Esophagus muscularis mucosa (tissue), 4 donors: ENCODE data around the gene GATD1. TPM values are rescaled to one million over a fixed set of nuclear protein-coding genes. Genes with fewer than 3 reads are reported as not detected.
"Not testable (repeated sequence)": the region's sequence is repeated elsewhere in the genome, so short reads cannot be mapped to it uniquely, and the experiment has no call there.

ENCODE experiments used
- DNase-seq: peaks from one replicate; pipeline ENCODE4 v3.0.0-alpha.2; 2017; ENCODE audit errors: extremely low spot score
- H3K27ac ChIP-seq, 4 donors: fragments of 200-600 bp; sonication (generic); replicated peaks in 1 of 4; 1 replicate in 3 of 4; 2 replicates in 1 of 4; pipeline ENCODE4 v1.5.1; 2016 to 2019; ENCODE audit warnings: mild to moderate bottlenecking in 1 of 4
- H3K27me3 ChIP-seq, 4 donors: fragments of 200-600 bp; sonication (generic); one replicate each; pipeline versions ENCODE4 v1.5.1 to v1.6.0; 2016 to 2019
- H3K36me3 ChIP-seq, 4 donors: fragments of 200-600 bp; sonication (generic); one replicate each; pipeline ENCODE4 v1.5.1; 2016 to 2019
- H3K4me1 ChIP-seq, 4 donors: fragments of 200-600 bp; sonication (generic); one replicate each; pipeline ENCODE4 v1.5.1; 2016 to 2019
- H3K4me3 ChIP-seq, 4 donors: fragments of 200-600 bp; sonication (generic); 1 replicate in 2 of 4; 2 replicates in 2 of 4; pipeline ENCODE4 v1.5.1; 2016 to 2019; ENCODE audit warnings: mild to moderate bottlenecking in 4 of 4, moderate library complexity in 1 of 4
- H3K9me3 ChIP-seq, 4 donors: fragments of 200-600 bp; sonication (generic); 1 replicate in 3 of 4; 2 replicates in 1 of 4; pipeline ENCODE4 v1.5.1; 2016 to 2019
- CTCF ChIP-seq, 3 experiments: fragments of 200-600 bp in 2 of 3; fragments of 450-650 bp in 1 of 3; sonication (generic) in 2 of 3; IDR thresholded peaks; one replicate each; pipeline ENCODE4 v1.5.1; 2017 to 2019; ENCODE audit warnings: antibody characterized with exemption in 3 of 3, mild to moderate bottlenecking in 2 of 3, moderate library complexity in 1 of 3
- EP300 ChIP-seq: sonication (generic); formaldehyde crosslinking; IDR thresholded peaks from one replicate; pipeline ENCODE4 v1.6.1; 2017; ENCODE audit warnings: antibody characterized with exemption
- POLR2A ChIP-seq: fragments of 450-650 bp; IDR thresholded peaks from one replicate; pipeline ENCODE4 v1.6.1; 2017; ENCODE audit warnings: antibody characterized with exemption, moderate library complexity, mild to moderate bottlenecking, low read depth
- POLR2AphosphoS5 ChIP-seq, 2 donors: sonication (generic); formaldehyde crosslinking; IDR thresholded peaks; one replicate each; pipeline ENCODE4 v1.6.1; 2017; ENCODE audit warnings: antibody characterized with exemption in 2 of 2
- WGBS: methylation state at CpG from one replicate; pipeline ENCODE4 v1.1.5; 2018; 5-methylcytosine and 5-hydroxymethylcytosine counted together
- intact Hi-C: fragments of 100-400 bp; cut with DNase I; formaldehyde crosslinking; loops from one replicate; pipeline ENCODE4 v1.15.1; 2023
- total RNA-seq, 4 donors: library from RNA; depleted of rRNA; stranded (reverse); fragments of >200 nt; gene quantifications; one replicate each; pipeline versions ENCODE4 v1.1.0 to v1.2.1, GENCODE V29; 2016

GATD1 gene
- total RNA-seq, 4 donors from 2014 or later, result 24.0 to 37.7 (median 28.9) TPM

DNA sequence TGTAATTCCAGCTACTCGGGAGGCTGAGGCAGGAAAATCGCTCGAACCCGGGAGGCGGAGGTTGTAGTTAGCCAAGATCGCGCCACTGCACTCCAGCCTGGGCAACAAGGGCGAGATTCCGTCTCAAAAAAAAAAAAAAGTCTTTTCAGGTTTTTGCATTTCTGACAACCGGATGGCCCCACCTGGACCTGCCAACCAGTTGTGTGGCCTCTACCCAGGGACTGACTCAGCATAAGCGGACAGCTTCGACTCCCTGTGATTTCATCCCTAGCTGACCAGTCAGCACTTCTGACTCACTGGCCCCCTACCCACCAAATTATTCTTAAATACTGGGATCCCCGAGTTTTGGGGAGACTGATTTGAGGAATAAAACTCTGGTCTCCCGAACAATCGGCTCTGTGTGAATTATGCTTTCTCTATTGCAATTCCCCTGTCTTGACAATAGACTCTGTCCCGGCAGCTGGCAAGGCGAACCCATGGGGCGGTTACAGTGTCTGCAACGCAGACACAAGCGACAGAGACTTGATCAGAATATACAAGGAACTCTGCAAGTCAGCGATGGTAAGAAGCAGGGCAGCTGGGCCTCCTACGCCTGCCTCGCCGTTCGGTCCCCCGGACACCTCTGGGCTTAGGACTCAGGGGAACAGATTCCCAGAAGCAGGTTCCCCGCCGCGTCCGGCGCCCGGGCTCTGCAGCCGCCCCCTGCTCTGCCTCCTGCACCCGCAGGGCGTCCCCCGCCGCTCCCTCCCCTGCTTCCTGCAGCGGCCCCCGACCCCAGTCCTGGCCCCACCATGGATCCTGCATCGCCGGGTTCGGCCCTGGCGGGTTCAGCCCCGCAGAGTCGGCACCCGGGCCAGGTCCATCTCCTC lies 30.8 kb downstream of the GATD1 start:
- H3K27me3 ChIP-seq, result no peaks in the 10 kb centered on the region
- no peak for DNase-seq
- intact Hi-C loops, result no loop called here
- H3K4me3 ChIP-seq, result peak overlapping the region; percentile 84 to 100 (median 94)
- TF ChIP-seq EP300, result no peak
- H3K4me1 ChIP-seq, result peaks cover 22 to 42% (median 36%) of the 10 kb centered on the region in 4 donors
- H3K27ac ChIP-seq, result peak overlapping the region; percentile 83 to 95 (median 92)
- H3K36me3 ChIP-seq, result no peaks in the 10 kb centered on the region
- H3K9me3 ChIP-seq, result no peaks in the 10 kb centered on the region
- 61% methylated on average over 18 of the region's 46 CpGs for WGBS

DNA sequence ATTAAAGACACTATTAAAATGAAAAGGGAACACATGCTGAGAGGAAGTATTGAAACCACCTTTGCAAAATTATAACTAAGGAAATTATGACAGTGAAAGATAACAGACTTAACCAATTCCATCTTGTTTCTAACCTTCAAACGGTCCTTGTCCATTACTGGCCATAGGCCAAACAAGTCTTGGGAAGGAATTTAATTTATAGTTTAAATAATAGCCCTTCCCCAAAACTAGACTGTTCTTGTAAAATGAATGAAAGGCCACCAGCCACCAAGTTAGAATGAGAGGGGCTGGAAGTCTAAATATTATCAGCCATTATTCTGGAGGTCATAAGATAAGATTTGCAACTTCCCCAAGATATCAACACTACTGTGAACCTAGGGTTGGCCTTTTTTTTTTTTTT lies 31.9 kb downstream of the GATD1 start:
- no peaks in the 10 kb centered on the region for H3K36me3 ChIP-seq
- H3K27me3 ChIP-seq, result peaks cover 0 to 4% (median 0%) of the 10 kb centered on the region in 4 donors
- peaks cover 22 to 38% (median 36%) of the 10 kb centered on the region in 4 donors for H3K4me1 ChIP-seq
- H3K4me3 ChIP-seq, result no peak overlapping the region
- no peaks in the 10 kb centered on the region for H3K9me3 ChIP-seq
- 38% methylated on average over 1 of the region's 1 CpG for WGBS
- DNase-seq, result no peak
- intact Hi-C loops, result no loop called here
- no peak overlapping the region for H3K27ac ChIP-seq
- no peak for TF ChIP-seq EP300
- no peak for TF ChIP-seq POLR2A
- no peak for TF ChIP-seq POLR2AphosphoS5 (IDR thresholded peaks at IDR 0.05)

GRCh38 chr11:742571-743201 lies 34.6 kb downstream of the GATD1 start:
- TF ChIP-seq POLR2AphosphoS5 (IDR thresholded peaks at IDR 0.05), result no peak
- no peak for TF ChIP-seq POLR2A
- no peak for TF ChIP-seq CTCF (IDR thresholded peaks at IDR 0.05)
- no peak for TF ChIP-seq EP300
- H3K27ac ChIP-seq, result no peak overlapping the region
- peaks cover 11 to 14% (median 12%) of the 10 kb centered on the region in 4 donors for H3K4me1 ChIP-seq
- 91% methylated on average over 3 of the region's 4 CpGs for WGBS
- peaks cover 0 to 8% (median 0%) of the 10 kb centered on the region in 4 donors for H3K27me3 ChIP-seq
- no peaks in the 10 kb centered on the region for H3K9me3 ChIP-seq
- no peaks in the 10 kb centered on the region for H3K36me3 ChIP-seq
- intact Hi-C loops, result no loop called here
- DNase-seq, result no peak
- no peak overlapping the region for H3K4me3 ChIP-seq

GRCh38 chr11:742156-742546 lies 35.1 kb downstream of the GATD1 start:
- intact Hi-C loops, result no loop called here
- TF ChIP-seq POLR2AphosphoS5 (IDR thresholded peaks at IDR 0.05), result no peak
- no peak for TF ChIP-seq POLR2A
- no peak for TF ChIP-seq EP300
- H3K4me3 ChIP-seq, result no peak overlapping the region
- H3K9me3 ChIP-seq, result no peaks in the 10 kb centered on the region
- whole genome bisulfite sequencing, result 97% methylated on average over 3 of the region's 3 CpGs
- DNase-seq, result no peak
- H3K4me1 ChIP-seq, result peaks cover 11 to 18% (median 13%) of the 10 kb centered on the region in 4 donors
- H3K27me3 ChIP-seq, result peaks cover 0 to 8% (median 0%) of the 10 kb centered on the region in 4 donors
- H3K27ac ChIP-seq, result no peak overlapping the region
- no peaks in the 10 kb centered on the region for H3K36me3 ChIP-seq

DNA sequence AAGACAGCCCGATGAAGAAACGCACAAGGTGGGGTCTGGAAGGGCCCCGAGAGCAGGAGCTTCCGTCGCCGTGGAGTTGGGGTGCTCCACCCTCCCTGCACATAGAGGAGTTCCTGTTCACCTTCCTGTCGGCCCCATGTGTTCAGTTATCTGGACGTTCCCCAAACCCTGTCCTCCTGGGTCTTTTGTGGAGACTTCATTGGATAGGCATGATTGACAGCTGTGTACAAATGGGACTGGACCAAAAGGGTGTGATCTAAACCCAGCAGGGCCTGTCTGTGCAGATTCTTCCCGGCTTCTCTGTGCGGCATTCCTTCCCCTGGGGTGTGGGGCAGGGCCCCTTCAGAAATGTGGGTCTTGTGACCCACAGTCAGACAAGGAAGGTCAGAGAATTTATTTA lies 39.4 kb downstream of the GATD1 start:
- H3K27ac ChIP-seq, DNase-seq, intact Hi-C loops, H3K36me3 ChIP-seq, H3K4me3 ChIP-seq, H3K4me1 ChIP-seq, H3K9me3 ChIP-seq: not testable (repeated sequence)
- 50% methylated on average over 10 of the region's 10 CpGs for WGBS
- peaks cover 0 to 22% (median 4%) of the 10 kb centered on the region in 4 donors for H3K27me3 ChIP-seq

DNA sequence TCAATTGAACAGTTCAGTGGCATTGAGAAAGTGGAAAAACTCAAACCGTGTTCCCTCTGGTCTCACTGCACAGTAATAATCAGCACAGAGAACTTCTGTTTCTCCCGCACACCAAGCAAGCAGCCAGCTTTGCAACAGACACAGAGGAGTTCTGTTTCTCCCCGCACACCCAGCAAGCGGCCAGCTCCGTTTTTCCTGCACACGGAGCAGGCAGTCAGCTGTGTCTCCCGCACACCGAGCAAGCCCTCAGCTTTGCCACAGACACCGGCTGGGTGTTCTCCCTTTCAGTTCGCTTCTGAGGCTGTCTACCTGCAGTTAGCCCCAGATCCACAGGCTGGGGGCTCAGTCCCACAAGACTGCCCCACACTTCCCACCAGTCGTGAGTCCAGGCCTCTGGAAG lies 39.9 kb downstream of the GATD1 start:
- Histone ChIP-seq H3K9me3 (no peaks in the 10 kb centered on the region), H3K27ac (no peak overlapping the region), H3K27me3 (peaks cover 0 to 26% (median 4%) of the 10 kb centered on the region in 4 donors), H3K4me1 (peaks cover 0 to 8% (median 4%) of the 10 kb centered on the region in 4 donors), H3K4me3 (no peak overlapping the region), H3K36me3 (no peaks in the 10 kb centered on the region)
- no peak for DNase-seq
- intact Hi-C loops, result no loop called here
- WGBS, result 49% methylated on average over 9 of the region's 11 CpGs
- no peak for TF ChIP-seq POLR2AphosphoS5 (IDR thresholded peaks at IDR 0.05)
- TF ChIP-seq POLR2A, result no peak
- no peak for TF ChIP-seq EP300
- no peak for TF ChIP-seq CTCF (IDR thresholded peaks at IDR 0.05)

- 95% methylated on average over 13 of the region's 26 CpGs for WGBS
- H3K4me3 ChIP-seq, H3K4me1 ChIP-seq, H3K27ac ChIP-seq, DNase-seq, H3K9me3 ChIP-seq, H3K36me3 ChIP-seq, intact Hi-C loops: not testable (repeated sequence)
- H3K27me3 ChIP-seq, result peaks cover 0 to 29% (median 4%) of the 10 kb centered on the region in 4 donors
Measured at GRCh38 chr11:734541-734940, 42.7 kb downstream of the GATD1 start.
